ENCODE measurements around the gene MYL10. TPM values are rescaled to one million over a fixed set of nuclear protein-coding genes. Genes with fewer than 3 reads are reported as not detected.

Gene MYL10
- total RNA-seq, 3 donors from 2014 or later: not detected

- no peaks in the 10 kb centered on the region for H3K4me1 Mint-ChIP-seq (ENCODE audit: low read depth)
- ATAC-seq (peak; percentile 84 to 90), DNase-seq (peak; percentile 64)
- H3K27me3 Mint-ChIP-seq (ENCODE audit: low read depth): no peaks in the 10 kb centered on the region
- H3K4me3 Mint-ChIP-seq: no peak overlapping the region
- H3K9me3 Mint-ChIP-seq: no peaks in the 10 kb centered on the region
- H3K36me3 Mint-ChIP-seq (ENCODE audit: insufficient read depth): no peaks in the 10 kb centered on the region
Observed at GRCh38 chr7:101602484-101603241, 26.4 kb downstream of the MYL10 start.

- no peak for DNase-seq
- Mint-ChIP-seq H3K27me3 (ENCODE audit: low read depth) (no peaks in the 10 kb centered on the region), H3K9me3 (no peaks in the 10 kb centered on the region), H3K4me1 (ENCODE audit: low read depth) (no peaks in the 10 kb centered on the region), H3K36me3 (ENCODE audit: insufficient read depth) (no peaks in the 10 kb centered on the region), H3K4me3 (no peak overlapping the region)
- ATAC-seq: no peak
Observed at GRCh38 chr7:101602082-101602481, 27.0 kb downstream of the MYL10 start.

- no peak for ATAC-seq
- no peak for DNase-seq
- Mint-ChIP-seq H3K4me1 (ENCODE audit: low read depth) (no peaks in the 10 kb centered on the region), H3K36me3 (ENCODE audit: insufficient read depth) (no peaks in the 10 kb centered on the region), H3K9me3 (no peaks in the 10 kb centered on the region), H3K4me3 (no peak overlapping the region), H3K27me3 (ENCODE audit: low read depth) (peaks cover 2% of the 10 kb centered on the region)
Observed at GRCh38 chr7:101599787-101600186, 29.3 kb downstream of the MYL10 start.

GRCh38 chr7:101598986-101599771 lies 29.9 kb downstream of the MYL10 start:
- H3K36me3 Mint-ChIP-seq (ENCODE audit: insufficient read depth): no peaks in the 10 kb centered on the region
- H3K9me3 Mint-ChIP-seq: no peaks in the 10 kb centered on the region
- DNase-seq (no peak), ATAC-seq (no peak)
- H3K4me3 Mint-ChIP-seq: no peak overlapping the region
- H3K4me1 Mint-ChIP-seq (ENCODE audit: low read depth): no peaks in the 10 kb centered on the region
- H3K27me3 Mint-ChIP-seq (ENCODE audit: low read depth): peaks cover 2% of the 10 kb centered on the region

- H3K27me3 Mint-ChIP-seq (ENCODE audit: low read depth): peaks cover 2% of the 10 kb centered on the region
- H3K4me3 Mint-ChIP-seq: no peak overlapping the region
- ATAC-seq (no peak), DNase-seq (no peak)
- no peaks in the 10 kb centered on the region for H3K4me1 Mint-ChIP-seq (ENCODE audit: low read depth)
- H3K36me3 Mint-ChIP-seq (ENCODE audit: insufficient read depth): no peaks in the 10 kb centered on the region
- H3K9me3 Mint-ChIP-seq: no peaks in the 10 kb centered on the region
Observed at GRCh38 chr7:101598422-101598985, 30.6 kb downstream of the MYL10 start.

- DNase-seq (no peak), ATAC-seq (no peak)
- Mint-ChIP-seq H3K36me3 (ENCODE audit: insufficient read depth) (no peaks in the 10 kb centered on the region), H3K4me1 (ENCODE audit: low read depth) (no peaks in the 10 kb centered on the region), H3K9me3 (no peaks in the 10 kb centered on the region), H3K27me3 (ENCODE audit: low read depth) (peaks cover 2% of the 10 kb centered on the region), H3K4me3 (no peak overlapping the region)
Observed at GRCh38 chr7:101597941-101598340, 31.2 kb downstream of the MYL10 start.

- Mint-ChIP-seq H3K4me1 (ENCODE audit: low read depth) (no peaks in the 10 kb centered on the region), H3K36me3 (ENCODE audit: insufficient read depth) (no peaks in the 10 kb centered on the region), H3K4me3 (no peak overlapping the region), H3K27me3 (ENCODE audit: low read depth) (peaks cover 2% of the 10 kb centered on the region), H3K9me3 (no peaks in the 10 kb centered on the region)
- DNase-seq (no peak), ATAC-seq (no peak)
Observed at GRCh38 chr7:101596898-101597297, 32.2 kb downstream of the MYL10 start.

GRCh38 chr7:101595766-101596537 lies 33.1 kb downstream of the MYL10 start:
- ATAC-seq (no peak), DNase-seq (no peak)
- H3K4me3 Mint-ChIP-seq: no peak overlapping the region
- H3K9me3 Mint-ChIP-seq: no peaks in the 10 kb centered on the region
- peaks cover 2% of the 10 kb centered on the region for H3K27me3 Mint-ChIP-seq (ENCODE audit: low read depth)
- no peaks in the 10 kb centered on the region for H3K36me3 Mint-ChIP-seq (ENCODE audit: insufficient read depth)
- no peaks in the 10 kb centered on the region for H3K4me1 Mint-ChIP-seq (ENCODE audit: low read depth)

- ATAC-seq (no peak), DNase-seq (no peak)
- no peaks in the 10 kb centered on the region for H3K36me3 Mint-ChIP-seq (ENCODE audit: insufficient read depth)
- no peak overlapping the region for H3K4me3 Mint-ChIP-seq
- H3K9me3 Mint-ChIP-seq: no peaks in the 10 kb centered on the region
- H3K27me3 Mint-ChIP-seq (ENCODE audit: low read depth): peaks cover 2% of the 10 kb centered on the region
- no peaks in the 10 kb centered on the region for H3K4me1 Mint-ChIP-seq (ENCODE audit: low read depth)
Observed at GRCh38 chr7:101595246-101595645, 33.9 kb downstream of the MYL10 start.

GRCh38 chr7:101594790-101595189 lies 34.3 kb downstream of the MYL10 start:
- ATAC-seq (no peak), DNase-seq (no peak)
- no peak overlapping the region for H3K4me3 Mint-ChIP-seq
- no peaks in the 10 kb centered on the region for H3K36me3 Mint-ChIP-seq (ENCODE audit: insufficient read depth)
- H3K27me3 Mint-ChIP-seq (ENCODE audit: low read depth): peaks cover 2% of the 10 kb centered on the region
- H3K4me1 Mint-ChIP-seq (ENCODE audit: low read depth): no peaks in the 10 kb centered on the region
- no peaks in the 10 kb centered on the region for H3K9me3 Mint-ChIP-seq

GRCh38 chr7:101593556-101593955 lies 35.5 kb downstream of the MYL10 start:
- Mint-ChIP-seq H3K9me3 (no peaks in the 10 kb centered on the region), H3K4me3 (no peak overlapping the region), H3K36me3 (ENCODE audit: insufficient read depth) (no peaks in the 10 kb centered on the region), H3K27me3 (ENCODE audit: low read depth) (peaks cover 2% of the 10 kb centered on the region), H3K4me1 (ENCODE audit: low read depth) (no peaks in the 10 kb centered on the region)
- DNase-seq (no peak), ATAC-seq (no peak)

- H3K27me3 Mint-ChIP-seq (ENCODE audit: low read depth): peaks cover 2% of the 10 kb centered on the region
- H3K36me3 Mint-ChIP-seq (ENCODE audit: insufficient read depth): no peaks in the 10 kb centered on the region
- H3K4me1 Mint-ChIP-seq (ENCODE audit: low read depth): no peaks in the 10 kb centered on the region
- no peak overlapping the region for H3K4me3 Mint-ChIP-seq
- no peak for DNase-seq
- no peaks in the 10 kb centered on the region for H3K9me3 Mint-ChIP-seq
- no peak for ATAC-seq
Observed at GRCh38 chr7:101591504-101591903, 37.6 kb downstream of the MYL10 start.

GRCh38 chr7:101590663-101591435 lies 38.2 kb downstream of the MYL10 start:
- H3K36me3 Mint-ChIP-seq (ENCODE audit: insufficient read depth): no peaks in the 10 kb centered on the region
- H3K4me1 Mint-ChIP-seq (ENCODE audit: low read depth): no peaks in the 10 kb centered on the region
- H3K27me3 Mint-ChIP-seq (ENCODE audit: low read depth): peaks cover under 1% of the 10 kb centered on the region
- DNase-seq (no peak), ATAC-seq (no peak)
- no peaks in the 10 kb centered on the region for H3K9me3 Mint-ChIP-seq
- H3K4me3 Mint-ChIP-seq: no peak overlapping the region
